Karpas-422 (cell line): ENCODE measurements around the gene OBSCN. TPM values are rescaled to one million over a fixed set of nuclear protein-coding genes. Genes with fewer than 3 reads are reported as not detected.
"Not testable (repeated sequence)": the region's sequence is repeated elsewhere in the genome, so short reads cannot be mapped to it uniquely, and the experiment has no call there.

Experiments used
- DNase-seq: peaks from one replicate; pipeline ENCODE4 v3.0.0-alpha.2; 2015
- H2AFZ ChIP-seq: fragments of 200-600 bp; sonication (generic); 2 replicates; pipeline ENCODE4 v1.6.1; 2014; ENCODE audit warnings: antibody characterized with exemption, low read length, mixed read lengths
- H3K27ac ChIP-seq: fragments of 200-600 bp; sonication (generic); 2 replicates; pipeline ENCODE4 v1.5.1; 2014; ENCODE audit warnings: mild to moderate bottlenecking, low read length, moderate library complexity
- H3K27me3 ChIP-seq: fragments of 200-600 bp; sonication (generic); 2 replicates; pipeline ENCODE4 v1.6.1; 2014; ENCODE audit warnings: low read length, mixed read lengths
- H3K36me3 ChIP-seq: fragments of 200-600 bp; sonication (generic); 2 replicates; pipeline ENCODE4 v1.6.1; 2014; ENCODE audit warnings: low read length, mixed read lengths; ENCODE audit not compliant: insufficient read depth
- H3K4me1 ChIP-seq: fragments of 200-600 bp; sonication (generic); 2 replicates; pipeline ENCODE4 v1.6.1; 2014; ENCODE audit warnings: mild to moderate bottlenecking, low read length, mixed read lengths
- H3K4me2 ChIP-seq: fragments of 200-600 bp; sonication (generic); 2 replicates; pipeline ENCODE4 v1.6.1; 2014; ENCODE audit warnings: low read length, low read depth, mild to moderate bottlenecking; ENCODE audit not compliant: poor library complexity, severe bottlenecking
- H3K4me3 ChIP-seq: fragments of 200-600 bp; sonication (generic); 2 replicates; pipeline ENCODE4 v1.5.1; 2014; ENCODE audit warnings: mild to moderate bottlenecking, antibody characterized with exemption, low read length, mixed read lengths
- H3K79me2 ChIP-seq: fragments of 200-600 bp; sonication (generic); 2 replicates; pipeline ENCODE4 v1.6.1; 2014; ENCODE audit warnings: mild to moderate bottlenecking, low read length, mixed read lengths
- H3K9ac ChIP-seq: fragments of 200-600 bp; sonication (generic); 2 replicates; pipeline ENCODE4 v1.6.0; 2014; ENCODE audit warnings: low read length
- H3K9me2 ChIP-seq: fragments of 200-600 bp; sonication (generic), shearing (Covaris generic); replicated peaks from 2 replicates; pipeline ENCODE4 v1.6.0; 2014; ENCODE audit warnings: mild to moderate bottlenecking, low read length, moderate library complexity; ENCODE audit not compliant: insufficient read depth
- H3K9me3 ChIP-seq: fragments of 300-700, 200-600 bp; sonication (generic); 2 replicates; pipeline ENCODE4 v1.6.1; 2014; ENCODE audit warnings: low read length, mixed read lengths
- H4K20me1 ChIP-seq: fragments of 200-600 bp; sonication (generic); 2 replicates; pipeline ENCODE4 v1.6.1; 2014; ENCODE audit warnings: mild to moderate bottlenecking, antibody characterized with exemption, low read length, low read depth; ENCODE audit not compliant: insufficient read depth
- total RNA-seq: library from RNA; depleted of rRNA; stranded (reverse); fragments of >200 nt; shearing (Covaris generic); gene quantifications from 2 replicates; pipeline ENCODE4 v1.2.3, GENCODE V29; 2014; ENCODE audit warnings: low replicate concordance

Gene OBSCN
- total RNA-seq, 1 experiment from 2014 or later: 17.5 TPM

DNA sequence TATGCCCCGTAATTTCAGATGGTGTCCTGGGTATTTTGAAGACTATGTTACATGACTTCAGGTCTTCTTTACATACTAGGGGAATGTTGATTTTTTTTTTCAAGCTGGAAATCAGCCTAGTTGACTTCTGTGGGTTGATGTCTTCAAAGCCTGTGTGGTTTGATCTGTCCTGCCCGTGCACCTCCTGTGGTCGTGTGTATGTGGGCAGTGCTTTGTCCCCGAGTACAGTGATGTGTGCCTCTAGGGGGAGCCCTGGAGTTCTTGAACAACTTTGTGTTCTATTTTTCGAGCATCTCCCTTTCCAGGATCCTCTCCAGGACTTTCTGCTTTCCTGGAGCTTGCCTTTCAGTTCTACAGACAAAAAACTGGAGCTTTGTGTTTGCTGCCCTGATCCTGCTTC, 28.9 kb downstream of the OBSCN start:
- H3K4me2 ChIP-seq: no peak overlapping the region
- H3K4me3 ChIP-seq: no peak overlapping the region
- H3K27ac ChIP-seq: no peak overlapping the region
- H3K36me3 ChIP-seq: peaks cover 12% of the 10 kb centered on the region; the same call in 1 of the 2 replicates
- no peaks in the 10 kb centered on the region for H3K27me3 ChIP-seq
- H3K9me3 ChIP-seq: peaks cover 2% of the 10 kb centered on the region
- no peak overlapping the region for H3K9ac ChIP-seq
- no peaks in the 10 kb centered on the region for H3K79me2 ChIP-seq
- peak overlapping the region; percentile 49; the same call in 1 of the 2 replicates for H2AFZ ChIP-seq
- peak; percentile 81 for DNase-seq
- no peaks in the 10 kb centered on the region for H3K9me2 ChIP-seq
- H4K20me1 ChIP-seq: no peaks in the 10 kb centered on the region
- H3K4me1 ChIP-seq: 0 out of 2 replicates have a peak, but pooled peaks cover 3% of the 10 kb centered on the region

DNA sequence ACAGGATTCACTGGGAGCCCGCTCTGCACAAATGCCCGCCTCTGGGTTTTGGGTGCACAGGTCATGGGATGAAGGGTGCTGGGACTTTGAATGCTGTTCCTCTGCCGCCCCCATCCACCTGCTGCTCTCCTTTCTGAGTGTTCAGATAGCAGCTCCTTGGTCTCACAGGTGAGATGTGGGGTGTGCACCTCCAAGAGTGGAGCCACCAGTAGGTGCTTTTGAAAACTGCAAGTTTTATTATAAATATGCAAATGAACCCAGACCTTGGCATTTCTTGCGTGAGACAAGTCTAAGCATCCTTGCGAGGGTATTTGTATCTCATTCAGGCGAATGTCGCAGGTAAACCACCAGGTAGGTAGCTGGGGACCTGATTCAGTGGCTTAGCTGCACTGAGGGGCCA, 30.2 kb downstream of the OBSCN start:
- H3K9me3 ChIP-seq: peaks cover 9% of the 10 kb centered on the region
- 0 out of 2 replicates have a peak, but pooled peaks cover 3% of the 10 kb centered on the region for H3K4me1 ChIP-seq
- no peaks in the 10 kb centered on the region for H3K27me3 ChIP-seq
- peaks cover 15% of the 10 kb centered on the region; the same call in 1 of the 2 replicates for H3K36me3 ChIP-seq
- H3K9ac ChIP-seq: no peak overlapping the region
- no peak overlapping the region for H2AFZ ChIP-seq
- no peaks in the 10 kb centered on the region for H4K20me1 ChIP-seq
- H3K4me2 ChIP-seq: no peak overlapping the region
- H3K27ac ChIP-seq: no peak overlapping the region
- H3K4me3 ChIP-seq: no peak overlapping the region
- H3K9me2 ChIP-seq: no peaks in the 10 kb centered on the region
- DNase-seq: peak; percentile 57
- H3K79me2 ChIP-seq: no peaks in the 10 kb centered on the region

DNA sequence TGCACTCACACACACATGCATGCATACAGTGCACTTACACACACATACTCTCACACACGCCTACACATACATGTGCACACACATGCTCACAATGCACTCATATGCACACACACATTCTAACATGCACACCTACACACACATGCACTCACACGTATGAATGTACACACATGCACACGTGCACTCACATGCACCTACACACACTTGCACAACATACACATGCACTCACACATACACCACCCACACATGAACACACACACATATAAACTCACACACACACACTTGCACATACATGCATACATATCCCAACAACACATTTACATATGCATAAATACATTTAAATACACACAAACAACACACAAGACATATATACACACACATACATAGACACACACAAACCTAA, 30.6 kb downstream of the OBSCN start:
- H3K9ac ChIP-seq: no peak overlapping the region
- H3K9me2 ChIP-seq: no peaks in the 10 kb centered on the region
- H3K4me2 ChIP-seq: no peak overlapping the region
- no peaks in the 10 kb centered on the region for H4K20me1 ChIP-seq
- no peak overlapping the region for H2AFZ ChIP-seq
- H3K79me2 ChIP-seq: no peaks in the 10 kb centered on the region
- no peak overlapping the region for H3K4me3 ChIP-seq
- H3K27ac ChIP-seq: no peak overlapping the region
- H3K27me3 ChIP-seq: no peaks in the 10 kb centered on the region
- H3K36me3 ChIP-seq: peaks cover 18% of the 10 kb centered on the region; the same call in 1 of the 2 replicates
- DNase-seq: no peak
- H3K9me3 ChIP-seq: peaks cover 9% of the 10 kb centered on the region
- 0 out of 2 replicates have a peak, but pooled peaks cover 3% of the 10 kb centered on the region for H3K4me1 ChIP-seq

DNA sequence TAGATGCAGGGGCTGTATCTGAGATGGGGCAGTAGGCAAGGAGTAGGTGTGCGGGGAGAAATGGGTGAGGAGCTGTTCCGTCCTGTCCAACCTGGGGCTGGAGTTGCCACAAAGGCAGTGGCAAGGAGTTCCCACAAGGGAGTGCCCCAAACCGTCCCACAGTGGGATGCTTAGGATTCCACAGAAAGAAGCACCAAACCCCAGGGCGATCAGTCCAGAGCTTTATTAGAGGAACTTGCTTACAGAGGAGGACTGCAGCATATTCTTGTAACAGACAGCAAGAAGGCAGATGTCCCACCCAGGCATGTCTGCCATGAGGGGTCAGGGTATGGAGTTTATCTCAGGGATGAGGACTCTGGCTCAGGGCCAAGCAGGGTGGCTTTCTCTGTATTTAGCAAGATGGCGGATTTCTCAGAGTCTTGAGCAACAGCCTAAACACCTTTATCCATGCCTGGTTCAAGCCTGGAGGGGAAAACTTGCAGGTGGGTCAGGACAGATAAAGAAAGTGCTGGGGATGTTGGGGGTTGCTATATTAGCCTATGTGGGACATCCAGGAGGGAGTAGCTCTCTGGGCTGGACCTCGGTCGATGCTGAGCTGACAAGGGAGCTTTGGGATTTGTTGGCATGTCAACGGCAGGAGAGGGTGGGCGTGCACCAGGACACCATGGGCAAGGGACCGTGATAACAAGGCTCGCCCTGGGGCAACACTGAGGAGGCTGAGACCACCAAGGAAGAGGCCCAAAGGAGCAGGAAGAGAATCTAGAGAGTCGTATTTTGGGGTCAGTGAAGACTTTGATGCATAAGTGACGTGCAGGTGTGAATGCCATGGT, 32.8 kb downstream of the OBSCN start:
- no peak overlapping the region for H3K9ac ChIP-seq
- no peak overlapping the region for H3K27ac ChIP-seq
- H3K4me1 ChIP-seq: 0 out of 2 replicates have a peak, but pooled peaks cover 3% of the 10 kb centered on the region
- H3K4me3 ChIP-seq: no peak overlapping the region
- no peak overlapping the region for H3K4me2 ChIP-seq
- H3K27me3 ChIP-seq: no peaks in the 10 kb centered on the region
- no peak for DNase-seq
- H3K36me3 ChIP-seq: peaks cover 31% of the 10 kb centered on the region
- no peaks in the 10 kb centered on the region for H3K79me2 ChIP-seq
- H3K9me2 ChIP-seq: no peaks in the 10 kb centered on the region
- peaks cover 9% of the 10 kb centered on the region for H3K9me3 ChIP-seq
- H4K20me1 ChIP-seq: no peaks in the 10 kb centered on the region
- no peak overlapping the region for H2AFZ ChIP-seq

DNA sequence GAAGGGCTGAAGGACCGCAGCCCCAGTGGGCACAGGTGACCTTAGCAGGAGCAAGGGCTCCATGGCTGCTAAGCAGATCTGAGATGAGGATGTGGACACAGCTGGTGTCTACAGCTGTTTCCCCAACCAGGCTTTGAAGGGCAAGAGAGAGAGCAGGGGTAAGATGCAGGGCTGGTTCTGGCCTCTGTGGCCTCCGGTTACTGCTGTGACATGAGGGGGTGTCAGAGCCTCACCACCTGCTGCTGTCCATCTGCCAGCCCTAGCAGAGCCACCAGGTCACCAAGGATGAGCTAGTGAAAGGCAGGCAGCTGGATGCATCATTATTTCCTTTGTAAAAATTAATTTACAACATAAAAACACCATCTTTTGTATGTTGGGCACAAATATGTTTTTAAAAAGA, 33.4 kb downstream of the OBSCN start:
- no peak overlapping the region for H2AFZ ChIP-seq
- no peaks in the 10 kb centered on the region for H3K79me2 ChIP-seq
- H3K36me3 ChIP-seq: peaks cover 35% of the 10 kb centered on the region
- H3K27ac ChIP-seq: no peak overlapping the region
- H3K4me3 ChIP-seq: no peak overlapping the region
- H3K27me3 ChIP-seq: no peaks in the 10 kb centered on the region
- peaks cover 9% of the 10 kb centered on the region for H3K9me3 ChIP-seq
- H3K9me2 ChIP-seq: no peaks in the 10 kb centered on the region
- DNase-seq: no peak
- H3K4me2 ChIP-seq: no peak overlapping the region
- 0 out of 2 replicates have a peak, but pooled peaks cover 3% of the 10 kb centered on the region for H3K4me1 ChIP-seq
- H4K20me1 ChIP-seq: no peaks in the 10 kb centered on the region
- H3K9ac ChIP-seq: no peak overlapping the region

DNA sequence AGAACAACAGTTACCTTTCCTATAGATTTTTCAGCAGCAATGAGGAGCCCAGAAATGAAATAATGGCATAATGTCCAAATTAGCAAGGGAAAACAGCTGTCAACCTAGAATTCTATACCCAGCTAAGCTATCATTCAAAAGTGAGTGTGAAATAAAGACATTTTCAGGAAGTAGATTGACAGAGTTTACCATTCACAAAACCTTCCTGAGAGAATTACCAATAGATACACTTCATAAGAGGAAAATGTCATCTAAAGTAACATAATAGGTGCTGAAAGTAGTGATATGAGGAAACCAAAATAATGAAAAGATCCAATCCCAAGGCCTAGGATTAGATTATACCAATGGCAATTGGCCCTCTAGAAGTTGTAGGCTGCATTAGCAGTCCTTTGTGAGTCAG, 34.6 kb downstream of the OBSCN start:
- no peaks in the 10 kb centered on the region for H3K27me3 ChIP-seq
- no peak overlapping the region for H3K4me3 ChIP-seq
- no peak overlapping the region for H3K9ac ChIP-seq
- H3K79me2 ChIP-seq: no peaks in the 10 kb centered on the region
- no peaks in the 10 kb centered on the region for H3K4me1 ChIP-seq
- peaks cover 40% of the 10 kb centered on the region for H3K36me3 ChIP-seq
- H3K9me2 ChIP-seq: no peaks in the 10 kb centered on the region
- DNase-seq: no peak
- no peak overlapping the region for H2AFZ ChIP-seq
- H3K27ac ChIP-seq: no peak overlapping the region
- no peaks in the 10 kb centered on the region for H4K20me1 ChIP-seq
- H3K9me3 ChIP-seq: peaks cover 9% of the 10 kb centered on the region
- no peak overlapping the region for H3K4me2 ChIP-seq

DNA sequence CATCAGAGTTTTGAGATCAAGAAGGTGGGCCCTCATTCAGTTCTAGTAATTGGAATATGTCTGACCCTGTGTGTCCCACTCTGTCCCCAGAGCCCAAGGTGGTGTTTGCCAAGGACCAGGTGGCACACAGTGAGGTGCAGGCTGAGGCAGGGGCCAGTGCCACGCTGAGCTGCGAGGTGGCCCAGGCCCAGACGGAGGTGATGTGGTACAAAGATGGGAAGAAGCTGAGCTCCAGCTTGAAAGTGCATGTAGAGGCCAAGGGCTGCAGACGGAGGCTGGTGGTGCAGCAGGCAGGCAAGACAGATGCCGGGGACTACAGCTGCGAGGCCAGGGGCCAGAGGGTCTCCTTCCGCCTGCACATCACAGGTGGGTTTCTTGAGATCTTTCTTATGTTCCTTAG, 35.2 kb downstream of the OBSCN start:
- Histone ChIP-seq H3K9ac (no peak overlapping the region), H2AFZ (no peak overlapping the region), H3K9me3 (peaks cover 9% of the 10 kb centered on the region), H3K4me1 (no peaks in the 10 kb centered on the region), H3K27me3 (no peaks in the 10 kb centered on the region), H3K27ac (no peak overlapping the region), H4K20me1 (no peaks in the 10 kb centered on the region), H3K79me2 (no peaks in the 10 kb centered on the region), H3K4me2 (no peak overlapping the region), H3K9me2 (no peaks in the 10 kb centered on the region), H3K4me3 (no peak overlapping the region), H3K36me3 (peaks cover 40% of the 10 kb centered on the region)
- DNase-seq: no peak

DNA sequence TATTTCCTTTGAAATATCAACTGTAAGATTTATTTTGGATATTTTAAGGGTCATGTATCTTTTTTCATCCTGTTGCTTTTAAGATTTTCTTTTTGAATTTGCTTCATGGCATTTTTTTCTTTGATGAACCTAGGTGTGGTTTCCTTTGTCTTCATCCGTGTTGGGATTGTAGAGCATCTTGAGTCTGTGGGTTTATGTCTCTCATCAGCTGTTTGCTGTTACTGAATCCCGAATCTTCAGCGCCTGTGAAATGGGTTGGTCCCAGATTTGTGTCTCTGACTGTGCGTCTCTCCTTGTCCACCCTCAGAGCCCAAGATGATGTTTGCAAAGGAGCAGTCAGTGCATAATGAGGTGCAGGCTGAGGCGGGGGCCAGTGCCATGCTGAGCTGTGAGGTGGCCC, 36.1 kb downstream of the OBSCN start:
- not testable (repeated sequence) for H3K4me1 ChIP-seq, H3K9me3 ChIP-seq, H2AFZ ChIP-seq, H4K20me1 ChIP-seq, H3K4me3 ChIP-seq, H3K79me2 ChIP-seq, H3K27ac ChIP-seq, H3K9me2 ChIP-seq, H3K27me3 ChIP-seq, H3K4me2 ChIP-seq, DNase-seq, H3K9ac ChIP-seq
- peaks cover 36% of the 10 kb centered on the region for H3K36me3 ChIP-seq
